ENCODE results near the gene TRIM2.

Gene TRIM2

GRCh38 chr4:153166716-153167501 is 37.3 kb upstream of the TRIM2 start:
- Histone ChIP-seq H2AFZ (ENCODE audit: low read depth) (no peak overlapping the region), H3K36me3 (ENCODE audit: insufficient read depth) (no peaks in the 10 kb centered on the region), H4K20me1 (ENCODE audit: insufficient read depth) (no peaks in the 10 kb centered on the region), H3K27ac (no peak overlapping the region), H3K4me2 (no peak overlapping the region), H3K4me3 (IDR thresholded peaks at IDR 0.05; ENCODE audit: insufficient read depth, low read depth, low read length) (no peak overlapping the region), H3K4me1 (ENCODE audit: low read depth, poor library complexity, severe bottlenecking) (no peaks in the 10 kb centered on the region), H3K9ac (no peak overlapping the region), H3K27me3 (ENCODE audit: insufficient read depth, low read depth) (no peaks in the 10 kb centered on the region), H3K79me2 (ENCODE audit: insufficient read depth, low read depth) (no peaks in the 10 kb centered on the region)
- TF ChIP-seq CTCF (conservative IDR thresholded peaks at IDR 0.05; ENCODE audit: low read depth, low read length): no peak

GRCh38 chr4:153169776-153170175 is 34.5 kb upstream of the TRIM2 start:
- no peak overlapping the region for H3K4me3 ChIP-seq (IDR thresholded peaks at IDR 0.05; ENCODE audit: insufficient read depth, low read depth, low read length)
- no peaks in the 10 kb centered on the region for H3K36me3 ChIP-seq (ENCODE audit: insufficient read depth)
- H3K4me2 ChIP-seq: no peak overlapping the region
- H3K4me1 ChIP-seq (ENCODE audit: low read depth, poor library complexity, severe bottlenecking): no peaks in the 10 kb centered on the region
- no peak for TF ChIP-seq CTCF (conservative IDR thresholded peaks at IDR 0.05; ENCODE audit: low read depth, low read length)
- H3K79me2 ChIP-seq (ENCODE audit: insufficient read depth, low read depth): no peaks in the 10 kb centered on the region
- H2AFZ ChIP-seq (ENCODE audit: low read depth): no peak overlapping the region
- no peak overlapping the region for H3K27ac ChIP-seq
- H3K9ac ChIP-seq: no peak overlapping the region
- no peaks in the 10 kb centered on the region for H3K27me3 ChIP-seq (ENCODE audit: insufficient read depth, low read depth)
- no peaks in the 10 kb centered on the region for H4K20me1 ChIP-seq (ENCODE audit: insufficient read depth)

- no peak overlapping the region for H3K4me2 ChIP-seq
- H3K4me3 ChIP-seq (IDR thresholded peaks at IDR 0.05; ENCODE audit: insufficient read depth, low read depth, low read length): no peak overlapping the region
- H4K20me1 ChIP-seq (ENCODE audit: insufficient read depth): no peaks in the 10 kb centered on the region
- no peak overlapping the region for H2AFZ ChIP-seq (ENCODE audit: low read depth)
- H3K27me3 ChIP-seq (ENCODE audit: insufficient read depth, low read depth): no peaks in the 10 kb centered on the region
- no peaks in the 10 kb centered on the region for H3K79me2 ChIP-seq (ENCODE audit: insufficient read depth, low read depth)
- no peaks in the 10 kb centered on the region for H3K4me1 ChIP-seq (ENCODE audit: low read depth, poor library complexity, severe bottlenecking)
- no peak overlapping the region for H3K9ac ChIP-seq
- no peak for TF ChIP-seq CTCF (conservative IDR thresholded peaks at IDR 0.05; ENCODE audit: low read depth, low read length)
- H3K27ac ChIP-seq: no peak overlapping the region
- H3K36me3 ChIP-seq (ENCODE audit: insufficient read depth): no peaks in the 10 kb centered on the region
Measured at GRCh38 chr4:153170407-153170806, 33.8 kb upstream of the TRIM2 start.

- H3K79me2 ChIP-seq (ENCODE audit: insufficient read depth, low read depth): no peaks in the 10 kb centered on the region
- no peaks in the 10 kb centered on the region for H3K27me3 ChIP-seq (ENCODE audit: insufficient read depth, low read depth)
- no peak for TF ChIP-seq CTCF (conservative IDR thresholded peaks at IDR 0.05; ENCODE audit: low read depth, low read length)
- H2AFZ ChIP-seq (ENCODE audit: low read depth): no peak overlapping the region
- H3K36me3 ChIP-seq (ENCODE audit: insufficient read depth): no peaks in the 10 kb centered on the region
- H4K20me1 ChIP-seq (ENCODE audit: insufficient read depth): no peaks in the 10 kb centered on the region
- no peak overlapping the region for H3K9ac ChIP-seq
- no peak overlapping the region for H3K4me2 ChIP-seq
- no peak overlapping the region for H3K4me3 ChIP-seq (IDR thresholded peaks at IDR 0.05; ENCODE audit: insufficient read depth, low read depth, low read length)
- no peaks in the 10 kb centered on the region for H3K4me1 ChIP-seq (ENCODE audit: low read depth, poor library complexity, severe bottlenecking)
- no peak overlapping the region for H3K27ac ChIP-seq
Measured at GRCh38 chr4:153174821-153175567, 29.2 kb upstream of the TRIM2 start.
